SK-N-SH treated with all-trans-retinoic acid at 6 μM for 48 hours (cell line): ENCODE results near the gene SLC9A7.

ENCODE experiments used
- CSDC2 ChIP-seq: fragments of 250-450 bp; sonication (Bioruptor Pico); IDR thresholded peaks from 2 replicates; pipeline ENCODE4 v1.5.0; 2020; ENCODE audit warnings: mild to moderate bottlenecking, moderate library complexity
- GLIS3 ChIP-seq: fragments of 250-450 bp; sonication (Bioruptor Pico); IDR thresholded peaks from 2 replicates; pipeline ENCODE4 v1.5.0; 2020; ENCODE audit warnings: mild to moderate bottlenecking, moderate library complexity
- ISL1 ChIP-seq: fragments of 250-450 bp; sonication (Bioruptor Pico); IDR thresholded peaks from 2 replicates; pipeline ENCODE4 v2.1.2; 2022; ENCODE audit warnings: mild to moderate bottlenecking, moderate library complexity
- OSR1 ChIP-seq: fragments of 250-450 bp; sonication (Bioruptor Pico); IDR thresholded peaks from 2 replicates; pipeline ENCODE4 v1.8.0; 2022; ENCODE audit warnings: moderate library complexity, mild to moderate bottlenecking, inconsistent platforms
- PATZ1 ChIP-seq: fragments of 250-450 bp; sonication (Bioruptor Pico); IDR thresholded peaks from 2 replicates; pipeline ENCODE4 v1.8.0; 2020; ENCODE audit warnings: mild to moderate bottlenecking, moderate library complexity, borderline replicate concordance
- POU6F1 ChIP-seq: fragments of 250-450 bp; sonication (Bioruptor Pico); IDR thresholded peaks from 2 replicates; pipeline ENCODE4 v1.8.0; 2021; ENCODE audit warnings: low read depth, mild to moderate bottlenecking, moderate library complexity, borderline replicate concordance
- PPARA ChIP-seq: fragments of 250-450 bp; sonication (Bioruptor Pico); IDR thresholded peaks from 2 replicates; pipeline ENCODE4 v1.5.0; 2020; ENCODE audit warnings: mild to moderate bottlenecking, borderline replicate concordance
- SNAI2 ChIP-seq: fragments of 250-450 bp; sonication (Bioruptor Pico); IDR thresholded peaks from 2 replicates; pipeline ENCODE4 v1.5.0; 2020; ENCODE audit warnings: mild to moderate bottlenecking, moderate library complexity
- ZC3H10 ChIP-seq: fragments of 250-450 bp; sonication (Bioruptor Pico); IDR thresholded peaks from 2 replicates; pipeline ENCODE4 v1.5.1; 2021; ENCODE audit warnings: mild to moderate bottlenecking, moderate library complexity
- ZFP30 ChIP-seq: fragments of 450-650 bp; formaldehyde crosslinking; IDR thresholded peaks from 2 replicates; pipeline ENCODE4 v1.5.0; 2022; ENCODE audit warnings: mild to moderate bottlenecking, moderate library complexity
- ZNF565 ChIP-seq: fragments of 450-650 bp; formaldehyde crosslinking; conservative IDR thresholded peaks from 2 replicates; pipeline ENCODE4 v1.5.0; 2020; ENCODE audit warnings: low read depth, mild to moderate bottlenecking, moderate library complexity
- ZNF8 ChIP-seq: fragments of 450-650 bp; formaldehyde crosslinking; IDR thresholded peaks from 2 replicates; pipeline ENCODE4 v1.5.0; 2020; ENCODE audit warnings: mild to moderate bottlenecking, moderate library complexity
- TF ChIP-seq, protein P1 (sequence below): fragments of 250-450 bp; sonication (Bioruptor Pico); IDR thresholded peaks from 2 replicates; pipeline ENCODE4 v1.5.1; 2020; ENCODE audit warnings: low read depth, mild to moderate bottlenecking, moderate library complexity
- TF ChIP-seq, protein P2 (sequence below): fragments of 250-450 bp; sonication (Bioruptor Pico); IDR thresholded peaks from 2 replicates; pipeline ENCODE4 v1.5.1; 2021; ENCODE audit warnings: mild to moderate bottlenecking, moderate library complexity

GRCh38 chrX:46777971-46778810 is 19.3 kb upstream of the SLC9A7 start:
- no peak for TF ChIP-seq PATZ1 (CRISPR knock-in tag)
- TF ChIP-seq ZFP30 (CRISPR knock-in tag): no peak
- TF ChIP-seq CSDC2: no peak
- TF ChIP-seq, protein P1, sequence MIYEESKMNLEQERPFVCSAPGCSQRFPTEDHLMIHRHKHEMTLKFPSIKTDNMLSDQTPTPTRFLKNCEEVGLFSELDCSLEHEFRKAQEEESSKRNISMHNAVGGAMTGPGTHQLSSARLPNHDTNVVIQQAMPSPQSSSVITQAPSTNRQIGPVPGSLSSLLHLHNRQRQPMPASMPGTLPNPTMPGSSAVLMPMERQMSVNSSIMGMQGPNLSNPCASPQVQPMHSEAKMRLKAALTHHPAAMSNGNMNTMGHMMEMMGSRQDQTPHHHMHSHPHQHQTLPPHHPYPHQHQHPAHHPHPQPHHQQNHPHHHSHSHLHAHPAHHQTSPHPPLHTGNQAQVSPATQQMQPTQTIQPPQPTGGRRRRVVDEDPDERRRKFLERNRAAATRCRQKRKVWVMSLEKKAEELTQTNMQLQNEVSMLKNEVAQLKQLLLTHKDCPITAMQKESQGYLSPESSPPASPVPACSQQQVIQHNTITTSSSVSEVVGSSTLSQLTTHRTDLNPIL (CRISPR knock-in tag): no peak
- TF ChIP-seq ZC3H10: no peak
- TF ChIP-seq SNAI2 (CRISPR knock-in tag): no peak
- TF ChIP-seq ZNF565 (CRISPR knock-in tag): no peak
- TF ChIP-seq POU6F1 (CRISPR knock-in tag): no peak
- TF ChIP-seq PPARA (CRISPR knock-in tag): no peak
- TF ChIP-seq OSR1: no peak
- TF ChIP-seq GLIS3 (CRISPR knock-in tag): no peak
- TF ChIP-seq ZNF8 (CRISPR knock-in tag): no peak
- no peak for TF ChIP-seq ISL1 (CRISPR knock-in tag)
- TF ChIP-seq, protein P2, sequence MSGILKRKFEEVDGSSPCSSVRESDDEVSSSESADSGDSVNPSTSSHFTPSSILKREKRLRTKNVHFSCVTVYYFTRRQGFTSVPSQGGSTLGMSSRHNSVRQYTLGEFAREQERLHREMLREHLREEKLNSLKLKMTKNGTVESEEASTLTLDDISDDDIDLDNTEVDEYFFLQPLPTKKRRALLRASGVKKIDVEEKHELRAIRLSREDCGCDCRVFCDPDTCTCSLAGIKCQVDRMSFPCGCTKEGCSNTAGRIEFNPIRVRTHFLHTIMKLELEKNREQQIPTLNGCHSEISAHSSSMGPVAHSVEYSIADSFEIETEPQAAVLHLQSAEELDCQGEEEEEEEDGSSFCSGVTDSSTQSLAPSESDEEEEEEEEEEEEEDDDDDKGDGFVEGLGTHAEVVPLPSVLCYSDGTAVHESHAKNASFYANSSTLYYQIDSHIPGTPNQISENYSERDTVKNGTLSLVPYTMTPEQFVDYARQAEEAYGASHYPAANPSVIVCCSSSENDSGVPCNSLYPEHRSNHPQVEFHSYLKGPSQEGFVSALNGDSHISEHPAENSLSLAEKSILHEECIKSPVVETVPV: no peak
